NCI-H1417 (cell line): Measurements from ENCODE around the gene SMYD3.

ENCODE experiments used
- DNase-seq, 3 experiments: peaks; one replicate each; lab custom pipeline; 2025; lab: John Stamatoyannopoulos, UW

Gene SMYD3

GRCh38 chr1:246506674-246507481 is at the start of gene SMYD3:
Gene SMYD3 (minus strand): TSS chr1:246507279.
- DNase-seq, result peak; percentile 58 to 92 (median 90)

GRCh38 chr1:246554201-246554600 is 47.1 kb upstream of the SMYD3 start:
- DNase-seq, result no peak

- DNase-seq, result no peak
These were observed 45.0 kb upstream of the SMYD3 start for GRCh38 chr1:246552110-246552509.

- no peak for DNase-seq
These were observed 43.3 kb upstream of the SMYD3 start for GRCh38 chr1:246550402-246550801.

- DNase-seq, result no peak
These were observed 42.6 kb upstream of the SMYD3 start for GRCh38 chr1:246549665-246550064.

GRCh38 chr1:246544001-246544400 is 36.9 kb upstream of the SMYD3 start:
- DNase-seq, result no peak

- no peak for DNase-seq
These were observed 33.8 kb upstream of the SMYD3 start for GRCh38 chr1:246540738-246541491.

GRCh38 chr1:246537887-246538286 is 30.8 kb upstream of the SMYD3 start:
- DNase-seq, result peak in 1 of 3 experiments; percentile 3

- no peak for DNase-seq
These were observed 30.4 kb upstream of the SMYD3 start for GRCh38 chr1:246537441-246537840.

GRCh38 chr1:246534114-246534513 is 27.0 kb upstream of the SMYD3 start:
- peak in 2 of 3 experiments; percentile 2 to 60 for DNase-seq

- no peak for DNase-seq
These were observed 26.4 kb upstream of the SMYD3 start for GRCh38 chr1:246533371-246533905.

- DNase-seq, result no peak
These were observed 25.4 kb upstream of the SMYD3 start for GRCh38 chr1:246532519-246532918.

- DNase-seq, result no peak
These were observed 23.4 kb upstream of the SMYD3 start for GRCh38 chr1:246530482-246530881.

GRCh38 chr1:246528933-246529731 is 22.1 kb upstream of the SMYD3 start:
- DNase-seq, result no peak

- no peak for DNase-seq
These were observed 20.5 kb upstream of the SMYD3 start for GRCh38 chr1:246527402-246528088.

GRCh38 chr1:246526915-246527314 is 19.8 kb upstream of the SMYD3 start:
- no peak for DNase-seq

- no peak for DNase-seq
These were observed 19.3 kb upstream of the SMYD3 start for GRCh38 chr1:246526380-246526779.

- no peak for DNase-seq
These were observed 12.4 kb upstream of the SMYD3 start for GRCh38 chr1:246519514-246519913.

- DNase-seq, result no peak
These were observed 11.6 kb upstream of the SMYD3 start for GRCh38 chr1:246518456-246519205.

GRCh38 chr1:246517391-246517790 is 10.3 kb upstream of the SMYD3 start:
- DNase-seq, result no peak

- DNase-seq, result no peak
These were observed 9.0 kb upstream of the SMYD3 start for GRCh38 chr1:246516126-246516525.
